HepG2 (cell line): ENCODE results near the gene PLXNB2.

Source experiments
- EED ChIP-seq: sonication (generic); formaldehyde crosslinking; IDR thresholded peaks from 2 replicates; pipeline ENCODE4 v1.5.0; 2020; ENCODE audit warnings: mild to moderate bottlenecking, missing genetic modification reagents
- FOXA3 ChIP-seq: IDR thresholded peaks from 2 replicates; pipeline ENCODE4 v1.6.1; 2016; ENCODE audit warnings: missing genetic modification reagents, missing compliant biosample characterization
- FOXJ3 ChIP-seq: sonication (generic); formaldehyde crosslinking; IDR thresholded peaks from 2 replicates; pipeline ENCODE4 v1.4.0; 2020; ENCODE audit warnings: missing genetic modification reagents, mild to moderate bottlenecking, borderline replicate concordance
- NR2F2 ChIP-seq: IDR thresholded peaks from 2 replicates; pipeline ENCODE4 v1.6.1; 2012; ENCODE audit warnings: low read depth, inconsistent platforms, borderline replicate concordance
- TF ChIP-seq, protein P1 (sequence below): sonication (generic); formaldehyde crosslinking; IDR thresholded peaks from 2 replicates; pipeline ENCODE4 v1.8.1; 2022; ENCODE audit warnings: low read depth, mild to moderate bottlenecking, missing genetic modification reagents
- TF ChIP-seq, protein P2 (sequence below): sonication (generic); formaldehyde crosslinking; IDR thresholded peaks from 2 replicates; pipeline ENCODE4 v1.5.0; 2020; ENCODE audit warnings: mild to moderate bottlenecking, missing genetic modification reagents, moderate library complexity

DNA sequence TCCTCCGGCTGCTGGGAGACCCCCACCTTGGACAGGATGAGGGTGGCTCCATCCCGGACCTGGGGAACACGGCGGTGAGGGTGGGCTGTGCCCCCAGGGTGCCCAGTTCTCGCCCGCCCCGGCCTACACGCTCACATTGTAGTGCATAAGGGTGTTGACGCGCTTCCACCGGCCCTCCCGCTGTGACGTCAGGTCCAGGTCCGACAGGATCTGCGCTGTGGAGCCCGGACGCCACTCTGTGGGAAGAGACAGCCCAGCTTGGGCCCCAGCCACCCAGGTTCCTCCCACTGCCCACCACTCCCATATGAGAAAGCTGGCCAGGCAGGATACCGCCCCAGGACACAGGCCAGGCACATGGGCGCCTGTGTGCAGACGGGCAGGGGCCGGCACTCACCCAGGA lies 29.0 kb downstream of the PLXNB2 start:
- TF ChIP-seq, protein P1, sequence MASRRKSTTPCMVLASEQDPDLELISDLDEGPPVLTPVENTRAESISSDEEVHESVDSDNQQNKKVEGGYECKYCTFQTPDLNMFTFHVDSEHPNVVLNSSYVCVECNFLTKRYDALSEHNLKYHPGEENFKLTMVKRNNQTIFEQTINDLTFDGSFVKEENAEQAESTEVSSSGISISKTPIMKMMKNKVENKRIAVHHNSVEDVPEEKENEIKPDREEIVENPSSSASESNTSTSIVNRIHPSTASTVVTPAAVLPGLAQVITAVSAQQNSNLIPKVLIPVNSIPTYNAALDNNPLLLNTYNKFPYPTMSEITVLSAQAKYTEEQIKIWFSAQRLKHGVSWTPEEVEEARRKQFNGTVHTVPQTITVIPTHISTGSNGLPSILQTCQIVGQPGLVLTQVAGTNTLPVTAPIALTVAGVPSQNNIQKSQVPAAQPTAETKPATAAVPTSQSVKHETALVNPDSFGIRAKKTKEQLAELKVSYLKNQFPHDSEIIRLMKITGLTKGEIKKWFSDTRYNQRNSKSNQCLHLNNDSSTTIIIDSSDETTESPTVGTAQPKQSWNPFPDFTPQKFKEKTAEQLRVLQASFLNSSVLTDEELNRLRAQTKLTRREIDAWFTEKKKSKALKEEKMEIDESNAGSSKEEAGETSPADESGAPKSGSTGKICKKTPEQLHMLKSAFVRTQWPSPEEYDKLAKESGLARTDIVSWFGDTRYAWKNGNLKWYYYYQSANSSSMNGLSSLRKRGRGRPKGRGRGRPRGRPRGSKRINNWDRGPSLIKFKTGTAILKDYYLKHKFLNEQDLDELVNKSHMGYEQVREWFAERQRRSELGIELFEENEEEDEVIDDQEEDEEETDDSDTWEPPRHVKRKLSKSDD (CRISPR knock-in tag) = no peak
- TF ChIP-seq FOXJ3 (CRISPR knock-in tag) (no peak), EED (no peak), FOXA3 (no peak), NR2F2 (no peak)
- TF ChIP-seq, protein P2, sequence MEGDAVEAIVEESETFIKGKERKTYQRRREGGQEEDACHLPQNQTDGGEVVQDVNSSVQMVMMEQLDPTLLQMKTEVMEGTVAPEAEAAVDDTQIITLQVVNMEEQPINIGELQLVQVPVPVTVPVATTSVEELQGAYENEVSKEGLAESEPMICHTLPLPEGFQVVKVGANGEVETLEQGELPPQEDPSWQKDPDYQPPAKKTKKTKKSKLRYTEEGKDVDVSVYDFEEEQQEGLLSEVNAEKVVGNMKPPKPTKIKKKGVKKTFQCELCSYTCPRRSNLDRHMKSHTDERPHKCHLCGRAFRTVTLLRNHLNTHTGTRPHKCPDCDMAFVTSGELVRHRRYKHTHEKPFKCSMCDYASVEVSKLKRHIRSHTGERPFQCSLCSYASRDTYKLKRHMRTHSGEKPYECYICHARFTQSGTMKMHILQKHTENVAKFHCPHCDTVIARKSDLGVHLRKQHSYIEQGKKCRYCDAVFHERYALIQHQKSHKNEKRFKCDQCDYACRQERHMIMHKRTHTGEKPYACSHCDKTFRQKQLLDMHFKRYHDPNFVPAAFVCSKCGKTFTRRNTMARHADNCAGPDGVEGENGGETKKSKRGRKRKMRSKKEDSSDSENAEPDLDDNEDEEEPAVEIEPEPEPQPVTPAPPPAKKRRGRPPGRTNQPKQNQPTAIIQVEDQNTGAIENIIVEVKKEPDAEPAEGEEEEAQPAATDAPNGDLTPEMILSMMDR (CRISPR knock-in tag) = no peak
